Heart left ventricle (tissue), 13 donors: ENCODE measurements around the gene SSUH2.

Source experiments
- POLR2A ChIP-seq, 2 donors: fragments of 450-650 bp; IDR thresholded peaks; one replicate each; pipeline ENCODE4 v1.6.1; 2017; ENCODE audit warnings: antibody characterized with exemption in 2 of 2, mild to moderate bottlenecking in 2 of 2, moderate library complexity in 2 of 2
- TF ChIP-seq, protein P1 (sequence below), 12 donors: fragments of 200-600 bp; sonication (generic) in 4 of 12; IDR thresholded peaks; one replicate each; pipeline versions ENCODE4 v1.5.0 to v1.8.0; 2018 to 2022; ENCODE audit warnings: antibody characterized with exemption in 12 of 12, mild to moderate bottlenecking in 5 of 12
- donor health status: ischemic (EF 13 %, LVEDD 7.1; RV severe dilation, severe dysfunction).
- donor health status: DM: no; HTN: yes; CAD: no.
- donor health status: DM: no; HTN: no; CAD: no.
- donor health status: ischemic (EF 25% LVEDD 6.9; RV normal size, moderate dysfunction).
- donor health status: ischemic (EF 25% LVEDD 5.7; RV mildly dilated, moderate dysfunction).
- donor health status: ischemic (EF 35%, LVEDD 5.7; RV mildly dilated, moderate dysfunction).
- donor health status: nonischemic (EF 11% LVEDD 7.7; RV severe dilation, severe dysfunction).
- donor health status: DM: yes; HTN: yes; CAD: no.
- donor health status: PGD.
- donor health status: ischemic (EF 29% LVEDD 5.4; RV normal size, mild dysfunction).
- donor health status: nonischemic (EF 23%, LVEDD 6.1; RV moderate dilation, normal function).

DNA sequence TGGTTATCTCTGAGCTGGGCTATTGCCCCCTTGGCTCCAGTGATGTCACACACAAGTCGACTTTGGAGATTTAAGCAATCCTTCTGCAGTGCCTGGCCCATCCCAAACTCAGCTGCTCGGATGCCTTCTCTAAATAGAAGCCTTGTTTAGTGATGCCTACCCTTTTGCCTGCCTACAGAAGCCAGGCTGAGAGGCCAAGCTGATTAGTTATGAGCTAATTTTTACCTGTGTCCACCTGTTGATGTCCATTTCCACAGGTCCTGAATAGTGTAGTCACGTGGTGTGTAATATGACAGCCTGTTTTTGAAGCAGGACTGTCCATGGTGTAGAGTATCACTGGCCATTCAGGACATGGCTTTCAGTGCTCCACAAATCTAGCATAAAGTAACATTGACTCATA lies 45.5 kb downstream of the SSUH2 start:
- TF ChIP-seq POLR2A (IDR thresholded peaks at IDR 0.05), result no peak
- TF ChIP-seq, protein P1, sequence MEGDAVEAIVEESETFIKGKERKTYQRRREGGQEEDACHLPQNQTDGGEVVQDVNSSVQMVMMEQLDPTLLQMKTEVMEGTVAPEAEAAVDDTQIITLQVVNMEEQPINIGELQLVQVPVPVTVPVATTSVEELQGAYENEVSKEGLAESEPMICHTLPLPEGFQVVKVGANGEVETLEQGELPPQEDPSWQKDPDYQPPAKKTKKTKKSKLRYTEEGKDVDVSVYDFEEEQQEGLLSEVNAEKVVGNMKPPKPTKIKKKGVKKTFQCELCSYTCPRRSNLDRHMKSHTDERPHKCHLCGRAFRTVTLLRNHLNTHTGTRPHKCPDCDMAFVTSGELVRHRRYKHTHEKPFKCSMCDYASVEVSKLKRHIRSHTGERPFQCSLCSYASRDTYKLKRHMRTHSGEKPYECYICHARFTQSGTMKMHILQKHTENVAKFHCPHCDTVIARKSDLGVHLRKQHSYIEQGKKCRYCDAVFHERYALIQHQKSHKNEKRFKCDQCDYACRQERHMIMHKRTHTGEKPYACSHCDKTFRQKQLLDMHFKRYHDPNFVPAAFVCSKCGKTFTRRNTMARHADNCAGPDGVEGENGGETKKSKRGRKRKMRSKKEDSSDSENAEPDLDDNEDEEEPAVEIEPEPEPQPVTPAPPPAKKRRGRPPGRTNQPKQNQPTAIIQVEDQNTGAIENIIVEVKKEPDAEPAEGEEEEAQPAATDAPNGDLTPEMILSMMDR (IDR thresholded peaks at IDR 0.05), result no peak
